ENCODE results near the gene OR6T1.

Gene OR6T1

GRCh38 chr11:123904932-123905331 lies 38.7 kb downstream of the OR6T1 start:
- no peaks in the 10 kb centered on the region for H3F3A ChIP-seq (ENCODE audit: insufficient read depth, low read length)
- no peak overlapping the region for H3K27ac ChIP-seq (ENCODE audit: low read depth, low read length, poor library complexity, severe bottlenecking)
- H3K79me2 ChIP-seq (ENCODE audit: insufficient read depth, low read length): no peaks in the 10 kb centered on the region
- no peaks in the 10 kb centered on the region for H3K4me1 ChIP-seq (ENCODE audit: insufficient read depth, low read length, severe bottlenecking)
- no peak overlapping the region for H2AFZ ChIP-seq (ENCODE audit: low read length)
- no peaks in the 10 kb centered on the region for H3K36me3 ChIP-seq (ENCODE audit: insufficient read depth, low read length)
- H3K9ac ChIP-seq (ENCODE audit: low read length): no peak overlapping the region
- no peak overlapping the region for H3K4me2 ChIP-seq (ENCODE audit: low read length)
- no peaks in the 10 kb centered on the region for H4K20me1 ChIP-seq (ENCODE audit: insufficient read depth, low read length)
- no peaks in the 10 kb centered on the region for H3K9me2 ChIP-seq (ENCODE audit: low read depth, low read length)
- H3K27me3 ChIP-seq (ENCODE audit: insufficient read depth, low read length): no peaks in the 10 kb centered on the region
- no peak overlapping the region for H3K4me3 ChIP-seq (ENCODE audit: low read depth, low read length, poor library complexity, severe bottlenecking)
- no peaks in the 10 kb centered on the region for H3K9me3 ChIP-seq (ENCODE audit: low read length)
- TF ChIP-seq, protein P1, sequence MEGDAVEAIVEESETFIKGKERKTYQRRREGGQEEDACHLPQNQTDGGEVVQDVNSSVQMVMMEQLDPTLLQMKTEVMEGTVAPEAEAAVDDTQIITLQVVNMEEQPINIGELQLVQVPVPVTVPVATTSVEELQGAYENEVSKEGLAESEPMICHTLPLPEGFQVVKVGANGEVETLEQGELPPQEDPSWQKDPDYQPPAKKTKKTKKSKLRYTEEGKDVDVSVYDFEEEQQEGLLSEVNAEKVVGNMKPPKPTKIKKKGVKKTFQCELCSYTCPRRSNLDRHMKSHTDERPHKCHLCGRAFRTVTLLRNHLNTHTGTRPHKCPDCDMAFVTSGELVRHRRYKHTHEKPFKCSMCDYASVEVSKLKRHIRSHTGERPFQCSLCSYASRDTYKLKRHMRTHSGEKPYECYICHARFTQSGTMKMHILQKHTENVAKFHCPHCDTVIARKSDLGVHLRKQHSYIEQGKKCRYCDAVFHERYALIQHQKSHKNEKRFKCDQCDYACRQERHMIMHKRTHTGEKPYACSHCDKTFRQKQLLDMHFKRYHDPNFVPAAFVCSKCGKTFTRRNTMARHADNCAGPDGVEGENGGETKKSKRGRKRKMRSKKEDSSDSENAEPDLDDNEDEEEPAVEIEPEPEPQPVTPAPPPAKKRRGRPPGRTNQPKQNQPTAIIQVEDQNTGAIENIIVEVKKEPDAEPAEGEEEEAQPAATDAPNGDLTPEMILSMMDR (IDR thresholded peaks at IDR 0.05; ENCODE audit: low read length): no peak
- TF ChIP-seq EZH2 (IDR thresholded peaks at IDR 0.05; ENCODE audit: borderline replicate concordance, low read length): no peak

DNA sequence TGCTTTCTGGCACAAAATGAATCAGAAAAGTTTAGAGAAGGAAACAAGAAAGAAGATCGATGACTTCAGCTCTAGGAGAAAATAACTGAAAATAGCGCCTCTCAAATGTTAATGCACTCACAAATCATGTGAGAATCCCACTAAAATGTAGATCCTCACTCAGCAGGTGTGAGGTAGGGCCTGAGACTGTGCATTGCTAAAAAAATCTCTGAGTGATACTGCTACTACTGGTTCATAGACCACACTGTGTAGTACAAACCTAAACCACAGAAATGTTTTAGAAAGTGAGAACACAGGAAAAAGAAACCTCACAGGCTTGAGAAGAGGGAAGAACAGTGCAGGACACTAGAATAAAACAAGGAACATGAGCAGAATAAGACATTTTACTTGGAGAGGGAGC lies 39.7 kb downstream of the OR6T1 start:
- Histone ChIP-seq H3K9ac (ENCODE audit: low read length) (no peak overlapping the region), H3K36me3 (ENCODE audit: insufficient read depth, low read length) (no peaks in the 10 kb centered on the region), H3K27ac (ENCODE audit: low read depth, low read length, poor library complexity, severe bottlenecking) (no peak overlapping the region), H2AFZ (ENCODE audit: low read length) (no peak overlapping the region), H3K9me2 (ENCODE audit: low read depth, low read length) (no peaks in the 10 kb centered on the region), H3F3A (ENCODE audit: insufficient read depth, low read length) (no peaks in the 10 kb centered on the region), H3K4me1 (ENCODE audit: insufficient read depth, low read length, severe bottlenecking) (no peaks in the 10 kb centered on the region), H4K20me1 (ENCODE audit: insufficient read depth, low read length) (no peaks in the 10 kb centered on the region), H3K27me3 (ENCODE audit: insufficient read depth, low read length) (no peaks in the 10 kb centered on the region), H3K79me2 (ENCODE audit: insufficient read depth, low read length) (no peaks in the 10 kb centered on the region), H3K4me2 (ENCODE audit: low read length) (no peak overlapping the region), H3K4me3 (ENCODE audit: low read depth, low read length, poor library complexity, severe bottlenecking) (no peak overlapping the region), H3K9me3 (ENCODE audit: low read length) (no peaks in the 10 kb centered on the region)
- TF ChIP-seq EZH2 (IDR thresholded peaks at IDR 0.05; ENCODE audit: borderline replicate concordance, low read length): no peak
- TF ChIP-seq, protein P1 (IDR thresholded peaks at IDR 0.05; ENCODE audit: low read length): no peak

- no peaks in the 10 kb centered on the region for H4K20me1 ChIP-seq (ENCODE audit: insufficient read depth, low read length)
- no peaks in the 10 kb centered on the region for H3K4me1 ChIP-seq (ENCODE audit: insufficient read depth, low read length, severe bottlenecking)
- H3F3A ChIP-seq (ENCODE audit: insufficient read depth, low read length): no peaks in the 10 kb centered on the region
- H2AFZ ChIP-seq (ENCODE audit: low read length): no peak within 1 kb of the TSS
- no peak within 1 kb of the TSS for H3K4me3 ChIP-seq (ENCODE audit: low read depth, low read length, poor library complexity, severe bottlenecking)
- TF ChIP-seq, protein P1 (IDR thresholded peaks at IDR 0.05; ENCODE audit: low read length): no peak
- no peak for TF ChIP-seq EZH2 (IDR thresholded peaks at IDR 0.05; ENCODE audit: borderline replicate concordance, low read length)
- H3K79me2 ChIP-seq (ENCODE audit: insufficient read depth, low read length): no peaks in the 10 kb centered on the region
- H3K4me2 ChIP-seq (ENCODE audit: low read length): no peak within 1 kb of the TSS
- no peak within 1 kb of the TSS for H3K9ac ChIP-seq (ENCODE audit: low read length)
- no peaks in the 10 kb centered on the region for H3K36me3 ChIP-seq (ENCODE audit: insufficient read depth, low read length)
- H3K9me3 ChIP-seq (ENCODE audit: low read length): no peaks in the 10 kb centered on the region
- H3K27ac ChIP-seq (ENCODE audit: low read depth, low read length, poor library complexity, severe bottlenecking): no peak within 1 kb of the TSS
- H3K27me3 ChIP-seq (ENCODE audit: insufficient read depth, low read length): no peaks in the 10 kb centered on the region
- H3K9me2 ChIP-seq (ENCODE audit: low read depth, low read length): no peaks in the 10 kb centered on the region
Measured at GRCh38 chr11:123901867-123902266, 41.8 kb downstream of the OR6T1 start, which contains the start of gene OR8D4. Gene OR8D4 (plus strand): TSS chr11:123902167. CDS start chr11:123906432, 4,265 bp downstream.
